ENCODE data around the gene INPP5F. TPM values are rescaled to one million over a fixed set of nuclear protein-coding genes. Genes with fewer than 3 reads are reported as not detected.

The INPP5F gene
- polyA plus RNA-seq, 1 of the 3 experiments (the other 2 are of a cell fraction), result 7.8 TPM

DNA sequence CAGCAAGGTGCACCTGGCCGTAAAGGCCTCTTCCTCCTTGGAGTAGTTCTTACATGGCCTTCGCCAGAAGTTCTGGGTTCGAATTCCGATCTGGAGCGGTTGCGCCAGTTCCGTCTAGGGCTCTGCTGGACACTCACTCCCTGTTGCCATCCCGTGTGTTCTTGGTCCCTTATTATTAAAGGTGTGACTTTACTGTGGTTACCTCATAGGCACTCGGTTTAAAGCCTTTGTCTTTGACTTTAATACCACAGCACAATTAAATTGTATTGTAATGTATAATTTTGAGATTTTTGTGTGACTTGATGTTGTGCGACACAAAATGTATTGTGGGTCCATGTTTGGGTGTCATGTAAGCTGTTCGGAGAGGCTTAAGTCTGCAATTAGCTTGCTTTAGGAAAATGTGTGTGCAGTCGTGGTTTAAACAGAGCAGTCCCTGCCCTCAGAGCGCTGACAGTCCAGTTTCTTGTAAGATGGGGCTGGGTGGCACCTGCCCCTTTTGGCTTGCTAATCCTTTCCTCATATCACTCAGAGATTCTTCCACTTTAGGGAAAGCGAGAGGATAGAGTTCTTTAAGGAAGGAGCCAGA, 919 bp downstream of the INPP5F start:
- no peaks in the 10 kb centered on the region for H3K27me3 ChIP-seq (ENCODE audit: insufficient read depth)
- DNase-seq, result no peak
- ChIA-PET POLR2A (interaction anchor here (1.1 kb wide), 1 partner anchor 8 kb away, joined by 4 read pairs; no protein-coding TSS in a partner anchor), CTCF (interaction anchor here (0.9 to 3.6 kb wide), 5 partner anchors 10 to 136 kb away, joined by 3 to 16 read pairs (median 4); no protein-coding TSS in a partner anchor)
- no peaks in the 10 kb centered on the region for H3K9me2 ChIP-seq
- no peak overlapping the region for H3K27ac ChIP-seq (ENCODE audit: low read depth in 2 of 2, low read length in 1 of 2)
- H3K4me2 ChIP-seq, result peak overlapping the region; percentile 86
- WGBS (ENCODE audit: low lambda C conversion rate), result 68% methylated on average over 14 of the region's 14 CpGs
- peaks cover 49% of the 10 kb centered on the region for H3K79me2 ChIP-seq (ENCODE audit: insufficient read depth)
- H3K4me3 ChIP-seq (ENCODE audit: low read depth in 2 of 2, low read length in 1 of 2), result peak overlapping the region; percentile 78 to 87
- no peaks in the 10 kb centered on the region for H4K20me1 ChIP-seq (ENCODE audit: insufficient read depth)
- peaks cover 9 to 23% of the 10 kb centered on the region in 2 experiments; a peak in 3 of 4 replicates for H3K4me1 ChIP-seq (ENCODE audit: control insufficient read depth in 1 of 2, insufficient read depth in 2 of 2, low read depth in 1 of 2, low read length in 1 of 2)
- H3K36me3 ChIP-seq (replicated peaks in 1 of 2; ENCODE audit: control insufficient read depth in 1 of 2, insufficient read depth in 2 of 2, low read length in 1 of 2), result peaks cover 0 to 3% of the 10 kb centered on the region in 2 experiments
- peak overlapping the region; percentile 62 for H3K9ac ChIP-seq
- H3F3A ChIP-seq (replicated peaks; ENCODE audit: insufficient read depth), result peaks cover 11% of the 10 kb centered on the region
- TF ChIP-seq NFIC (IDR thresholded peaks at IDR 0.05; ENCODE audit: borderline replicate concordance) (no peak), TAF1 (IDR thresholded peaks at IDR 0.05; ENCODE audit: borderline replicate concordance, low read depth, low read length) (no peak), RCOR1 (IDR thresholded peaks at IDR 0.05; ENCODE audit: low read length) (no peak), JUND (IDR thresholded peaks at IDR 0.05) (no peak), RAD21 (IDR thresholded peaks at IDR 0.05; ENCODE audit: low read length) (no peak), CHD2 (IDR thresholded peaks at IDR 0.05; ENCODE audit: low read length, partially characterized antibody) (no peak), GABPA (IDR thresholded peaks at IDR 0.05; ENCODE audit: low read depth) (no peak), FOXM1 (IDR thresholded peaks at IDR 0.05; ENCODE audit: low read depth) (no peak), USF1 (IDR thresholded peaks at IDR 0.05; ENCODE audit: borderline replicate concordance, low read depth) (no peak), SIN3A (IDR thresholded peaks at IDR 0.05; ENCODE audit: borderline replicate concordance, low read depth, low read length) (no peak), YY1 (IDR thresholded peaks at IDR 0.05; ENCODE audit: low read depth) (no peak), RFX5 (IDR thresholded peaks at IDR 0.05; ENCODE audit: low read length) (no peak), CTCF (IDR thresholded peaks at IDR 0.05) (no peak), SMC3 (IDR thresholded peaks at IDR 0.05; ENCODE audit: low read depth, low read length) (no peak), ELF1 (IDR thresholded peaks at IDR 0.05) (no peak), MXI1 (IDR thresholded peaks at IDR 0.05; ENCODE audit: low read depth, low read length) (no peak), RXRA (IDR thresholded peaks at IDR 0.05; ENCODE audit: borderline replicate concordance, low read depth) (no peak)
- TF ChIP-seq, protein P1, sequence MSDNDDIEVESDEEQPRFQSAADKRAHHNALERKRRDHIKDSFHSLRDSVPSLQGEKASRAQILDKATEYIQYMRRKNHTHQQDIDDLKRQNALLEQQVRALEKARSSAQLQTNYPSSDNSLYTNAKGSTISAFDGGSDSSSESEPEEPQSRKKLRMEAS (IDR thresholded peaks at IDR 0.05; ENCODE audit: low read depth), result no peak
- TF ChIP-seq, protein P2, sequence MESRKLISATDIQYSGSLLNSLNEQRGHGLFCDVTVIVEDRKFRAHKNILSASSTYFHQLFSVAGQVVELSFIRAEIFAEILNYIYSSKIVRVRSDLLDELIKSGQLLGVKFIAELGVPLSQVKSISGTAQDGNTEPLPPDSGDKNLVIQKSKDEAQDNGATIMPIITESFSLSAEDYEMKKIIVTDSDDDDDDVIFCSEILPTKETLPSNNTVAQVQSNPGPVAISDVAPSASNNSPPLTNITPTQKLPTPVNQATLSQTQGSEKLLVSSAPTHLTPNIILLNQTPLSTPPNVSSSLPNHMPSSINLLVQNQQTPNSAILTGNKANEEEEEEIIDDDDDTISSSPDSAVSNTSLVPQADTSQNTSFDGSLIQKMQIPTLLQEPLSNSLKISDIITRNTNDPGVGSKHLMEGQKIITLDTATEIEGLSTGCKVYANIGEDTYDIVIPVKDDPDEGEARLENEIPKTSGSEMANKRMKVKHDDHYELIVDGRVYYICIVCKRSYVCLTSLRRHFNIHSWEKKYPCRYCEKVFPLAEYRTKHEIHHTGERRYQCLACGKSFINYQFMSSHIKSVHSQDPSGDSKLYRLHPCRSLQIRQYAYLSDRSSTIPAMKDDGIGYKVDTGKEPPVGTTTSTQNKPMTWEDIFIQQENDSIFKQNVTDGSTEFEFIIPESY (IDR thresholded peaks at IDR 0.05; ENCODE audit: borderline replicate concordance, low read depth), result no peak
- no peaks in the 10 kb centered on the region for H3K9me3 ChIP-seq
- peak overlapping the region; percentile 90; the same call in 1 of the 2 replicates for H2AFZ ChIP-seq (ENCODE audit: low read depth)

All from SK-N-SH (cell line).